Activated T-helper 1 cell treated with anti-CD3 and anti-CD28 coated beads, Interleukin-2, amount 50 U/mL, for 16 hours (primary cell): ENCODE results near the gene CCDC91.
"Not testable (repeated sequence)": the region's sequence is repeated elsewhere in the genome, so short reads cannot be mapped to it uniquely, and the experiment has no call there.

Source experiments
- DNase-seq, 2 donors: peaks; one replicate each; pipeline ENCODE4 v3.0.0-alpha.2; 2020; ENCODE audit warnings: low read depth in 1 of 2, low spot score in 1 of 2

The CCDC91 gene

GRCh38 chr12:28286352-28286751 lies 96.1 kb downstream of the CCDC91 start:
- DNase-seq: no peak

GRCh38 chr12:28290262-28290661 lies 100.0 kb downstream of the CCDC91 start:
- no peak for DNase-seq

GRCh38 chr12:28292699-28293098 lies 102.4 kb downstream of the CCDC91 start:
- no peak for DNase-seq

GRCh38 chr12:28294300-28294699 lies 104.0 kb downstream of the CCDC91 start:
- no peak for DNase-seq

- no peak for DNase-seq
Measured at GRCh38 chr12:28296287-28296686, 106.0 kb downstream of the CCDC91 start.

- DNase-seq: no peak
Measured at GRCh38 chr12:28303192-28303591, 112.9 kb downstream of the CCDC91 start.

GRCh38 chr12:28306535-28306934 lies 116.3 kb downstream of the CCDC91 start:
- DNase-seq: no peak

- no peak for DNase-seq
Measured at GRCh38 chr12:28308891-28309290, 118.6 kb downstream of the CCDC91 start.

- no peak for DNase-seq
Measured at GRCh38 chr12:28313631-28314030, 123.4 kb downstream of the CCDC91 start.

- no peak for DNase-seq
Measured at GRCh38 chr12:28316049-28316448, 125.8 kb downstream of the CCDC91 start.

GRCh38 chr12:28318273-28318672 lies 128.0 kb downstream of the CCDC91 start:
- no peak for DNase-seq

- no peak for DNase-seq
Measured at GRCh38 chr12:28320353-28320752, 130.1 kb downstream of the CCDC91 start.

- DNase-seq: no peak
Measured at GRCh38 chr12:28327722-28328121, 137.5 kb downstream of the CCDC91 start.

- no peak for DNase-seq
Measured at GRCh38 chr12:28328967-28329366, 138.7 kb downstream of the CCDC91 start.

- DNase-seq: not testable (repeated sequence)
Measured at GRCh38 chr12:28329727-28330126, 139.5 kb downstream of the CCDC91 start.

GRCh38 chr12:28330232-28330631 lies 140.0 kb downstream of the CCDC91 start:
- not testable (repeated sequence) for DNase-seq

- no peak for DNase-seq
Measured at GRCh38 chr12:28331130-28331529, 140.9 kb downstream of the CCDC91 start.

- no peak for DNase-seq
Measured at GRCh38 chr12:28340261-28341045, 150.2 kb downstream of the CCDC91 start.

- no peak for DNase-seq
Measured at GRCh38 chr12:28343713-28344112, 153.5 kb downstream of the CCDC91 start.

GRCh38 chr12:28346567-28346966 lies 156.3 kb downstream of the CCDC91 start:
- no peak for DNase-seq

GRCh38 chr12:28349196-28349595 lies 158.9 kb downstream of the CCDC91 start:
- DNase-seq: no peak

- DNase-seq: no peak
Measured at GRCh38 chr12:28350502-28350901, 160.2 kb downstream of the CCDC91 start.

- no peak for DNase-seq
Measured at GRCh38 chr12:28351414-28351813, 161.2 kb downstream of the CCDC91 start.
